ENCODE data around the gene TBC1D2. TPM values are rescaled to one million over a fixed set of nuclear protein-coding genes. Genes with fewer than 3 reads are reported as not detected.

TBC1D2 gene, protein sequence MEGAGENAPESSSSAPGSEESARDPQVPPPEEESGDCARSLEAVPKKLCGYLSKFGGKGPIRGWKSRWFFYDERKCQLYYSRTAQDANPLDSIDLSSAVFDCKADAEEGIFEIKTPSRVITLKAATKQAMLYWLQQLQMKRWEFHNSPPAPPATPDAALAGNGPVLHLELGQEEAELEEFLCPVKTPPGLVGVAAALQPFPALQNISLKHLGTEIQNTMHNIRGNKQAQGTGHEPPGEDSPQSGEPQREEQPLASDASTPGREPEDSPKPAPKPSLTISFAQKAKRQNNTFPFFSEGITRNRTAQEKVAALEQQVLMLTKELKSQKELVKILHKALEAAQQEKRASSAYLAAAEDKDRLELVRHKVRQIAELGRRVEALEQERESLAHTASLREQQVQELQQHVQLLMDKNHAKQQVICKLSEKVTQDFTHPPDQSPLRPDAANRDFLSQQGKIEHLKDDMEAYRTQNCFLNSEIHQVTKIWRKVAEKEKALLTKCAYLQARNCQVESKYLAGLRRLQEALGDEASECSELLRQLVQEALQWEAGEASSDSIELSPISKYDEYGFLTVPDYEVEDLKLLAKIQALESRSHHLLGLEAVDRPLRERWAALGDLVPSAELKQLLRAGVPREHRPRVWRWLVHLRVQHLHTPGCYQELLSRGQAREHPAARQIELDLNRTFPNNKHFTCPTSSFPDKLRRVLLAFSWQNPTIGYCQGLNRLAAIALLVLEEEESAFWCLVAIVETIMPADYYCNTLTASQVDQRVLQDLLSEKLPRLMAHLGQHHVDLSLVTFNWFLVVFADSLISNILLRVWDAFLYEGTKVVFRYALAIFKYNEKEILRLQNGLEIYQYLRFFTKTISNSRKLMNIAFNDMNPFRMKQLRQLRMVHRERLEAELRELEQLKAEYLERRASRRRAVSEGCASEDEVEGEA
- total RNA-seq (2022) (58.4 and 62.7 TPM in 2 replicates), Bru-seq, nascent RNA (percentile 85 among the genes with signal in this experiment), BruChase-seq, experiment 1, labeled RNA remaining after a 6-hour chase (percentile 78 among the genes with signal in this experiment), BruChase-seq, experiment 2, labeled RNA remaining after a 2-hour chase (percentile 81 among the genes with signal in this experiment)
- long read RNA-seq, transcript TBC1D2-201 (12 exons, 3,046 nt) = minor isoform, 7 of 348 reads
- long read RNA-seq, transcript TBC1D2-203 (13 exons, 3,174 nt) = minor isoform, 6 of 348 reads
- long read RNA-seq, transcript TBC1D2-205 (13 exons, 3,349 nt) = major isoform, 138 of 348 reads
- long read RNA-seq, partial matches to known transcripts = 21 of 348 reads
- long read RNA-seq, other reads (novel, unspliced or antisense) = 170 of 348 reads

DNA sequence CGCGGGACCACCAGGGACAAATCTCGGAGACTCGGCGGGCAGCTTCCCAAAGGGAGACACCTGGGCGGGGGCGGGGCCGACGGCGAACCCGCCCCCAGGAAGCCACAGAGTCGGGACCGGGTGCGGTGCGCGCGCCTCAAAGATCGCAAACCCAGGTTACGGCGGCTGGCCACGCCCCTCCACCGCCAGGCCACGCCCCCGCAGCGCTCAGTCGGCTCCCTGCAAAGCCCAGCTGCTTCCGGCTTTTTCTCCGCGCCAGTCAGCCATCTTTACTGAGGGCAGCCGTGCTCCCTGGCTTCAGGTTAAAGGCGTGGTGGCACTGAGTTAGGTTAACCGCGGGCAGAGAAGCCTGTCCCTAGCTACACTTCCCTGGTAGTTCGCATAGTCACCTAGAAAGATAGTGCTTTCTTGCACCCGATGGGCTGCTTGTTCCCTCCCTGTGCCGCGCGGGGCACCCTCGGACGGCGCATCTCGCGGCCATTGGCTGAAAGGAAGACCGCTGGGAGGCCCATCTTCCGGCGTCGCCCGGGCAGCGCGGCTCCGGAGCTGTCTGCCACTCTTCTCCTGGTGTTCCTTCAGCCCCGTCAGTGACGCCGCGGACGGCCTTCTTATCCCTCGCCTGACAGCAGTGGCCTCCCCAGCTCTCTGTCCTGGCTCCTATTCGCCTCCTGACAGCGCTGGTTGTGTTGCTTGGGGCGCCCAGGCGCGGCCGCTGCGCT lies at the start of gene TBC1D2:
Gene TBC1D2, minus strand, starts transcription at position 72 of the 719 bp plus-strand sequence. CDS start 108 bp downstream, outside the sequence.
- peak; percentile 94 for DNase-seq (ENCODE audit: unreplicated experiment)
- Mint-ChIP-seq H3K27ac (ENCODE audit: low read depth, unreplicated experiment) (peak within 1 kb of the TSS; percentile 98), H3K36me3 (ENCODE audit: insufficient read depth, unreplicated experiment) (no peaks in the 10 kb centered on the region), H3K9me3 (ENCODE audit: unreplicated experiment) (no peaks in the 10 kb centered on the region), H3K4me3 (ENCODE audit: unreplicated experiment) (peak within 1 kb of the TSS; percentile 96), H3K27me3 (ENCODE audit: insufficient read depth, unreplicated experiment) (no peaks in the 10 kb centered on the region), H3K4me1 (ENCODE audit: insufficient read depth, unreplicated experiment) (peaks cover 42% of the 10 kb centered on the region)
- POLR2A ChIA-PET = interaction anchor here (0.5 to 5.5 kb wide), 31 partner anchors 8 to 1196 kb away, joined by 3 to 91 read pairs (median 6); partner anchors contain the start of genes ANP32B, CORO2A, NANS and NCBP1
- TF ChIP-seq, protein P1, sequence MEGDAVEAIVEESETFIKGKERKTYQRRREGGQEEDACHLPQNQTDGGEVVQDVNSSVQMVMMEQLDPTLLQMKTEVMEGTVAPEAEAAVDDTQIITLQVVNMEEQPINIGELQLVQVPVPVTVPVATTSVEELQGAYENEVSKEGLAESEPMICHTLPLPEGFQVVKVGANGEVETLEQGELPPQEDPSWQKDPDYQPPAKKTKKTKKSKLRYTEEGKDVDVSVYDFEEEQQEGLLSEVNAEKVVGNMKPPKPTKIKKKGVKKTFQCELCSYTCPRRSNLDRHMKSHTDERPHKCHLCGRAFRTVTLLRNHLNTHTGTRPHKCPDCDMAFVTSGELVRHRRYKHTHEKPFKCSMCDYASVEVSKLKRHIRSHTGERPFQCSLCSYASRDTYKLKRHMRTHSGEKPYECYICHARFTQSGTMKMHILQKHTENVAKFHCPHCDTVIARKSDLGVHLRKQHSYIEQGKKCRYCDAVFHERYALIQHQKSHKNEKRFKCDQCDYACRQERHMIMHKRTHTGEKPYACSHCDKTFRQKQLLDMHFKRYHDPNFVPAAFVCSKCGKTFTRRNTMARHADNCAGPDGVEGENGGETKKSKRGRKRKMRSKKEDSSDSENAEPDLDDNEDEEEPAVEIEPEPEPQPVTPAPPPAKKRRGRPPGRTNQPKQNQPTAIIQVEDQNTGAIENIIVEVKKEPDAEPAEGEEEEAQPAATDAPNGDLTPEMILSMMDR (IDR thresholded peaks at IDR 0.05; ENCODE audit: unreplicated experiment) = no peak
- CTCF ChIA-PET = interaction anchor here (0.6 to 6.5 kb wide), 22 partner anchors 9 to 519 kb away, joined by 3 to 61 read pairs (median 4); no protein-coding TSS in a partner anchor
- TSS peak; percentile 17 for BruUV-seq (replicated peaks)
- intact Hi-C loops (cut with micrococcal nuclease) = loop anchor here (1.0 to 5.0 kb wide), 2 partner anchors 32 to 198 kb away; partner anchors contain the start of gene NANS

DNA sequence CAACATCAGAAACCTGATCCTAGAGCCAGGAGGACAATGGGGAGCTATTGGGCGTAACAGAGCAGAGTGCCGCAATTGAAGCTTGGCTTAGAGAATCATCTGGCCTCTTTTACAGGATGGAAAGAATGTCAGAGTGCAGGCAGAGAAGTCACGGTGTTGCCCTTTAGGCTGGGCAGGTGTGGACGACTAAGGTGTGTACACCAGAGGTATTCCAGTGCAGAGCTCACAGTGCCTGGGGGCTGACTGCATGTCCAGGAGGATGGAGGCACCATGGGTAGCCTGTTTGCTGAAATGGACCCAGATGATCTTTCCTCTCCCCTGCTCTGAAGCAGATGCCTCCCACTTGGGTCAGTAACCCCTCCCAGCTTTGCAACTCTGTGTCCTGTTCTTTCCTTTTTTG lies 48.9 kb upstream of the TBC1D2 start:
- peaks cover 13% of the 10 kb centered on the region for H3K4me1 Mint-ChIP-seq (ENCODE audit: insufficient read depth, unreplicated experiment)
- H3K27ac Mint-ChIP-seq (ENCODE audit: low read depth, unreplicated experiment) = no peak overlapping the region
- TF ChIP-seq, protein P1 (IDR thresholded peaks at IDR 0.05; ENCODE audit: unreplicated experiment) = no peak
- ChIA-PET CTCF (interaction anchor here (0.5 to 3.3 kb wide), 6 partner anchors 11 to 837 kb away, joined by 3 to 22 read pairs (median 4); no protein-coding TSS in a partner anchor), POLR2A (interaction anchor here (1.7 kb wide), 1 partner anchor 8 kb away, joined by 4 read pairs; no protein-coding TSS in a partner anchor)
- no peak for DNase-seq (ENCODE audit: unreplicated experiment)
- intact Hi-C loops (cut with micrococcal nuclease) = no loop called here
- no peaks in the 10 kb centered on the region for H3K27me3 Mint-ChIP-seq (ENCODE audit: insufficient read depth, unreplicated experiment)
- BruUV-seq (replicated peaks) = no TSS peak
- no peaks in the 10 kb centered on the region for H3K36me3 Mint-ChIP-seq (ENCODE audit: insufficient read depth, unreplicated experiment)
- H3K9me3 Mint-ChIP-seq (ENCODE audit: unreplicated experiment) = no peaks in the 10 kb centered on the region
- no peak overlapping the region for H3K4me3 Mint-ChIP-seq (ENCODE audit: unreplicated experiment)

DNA sequence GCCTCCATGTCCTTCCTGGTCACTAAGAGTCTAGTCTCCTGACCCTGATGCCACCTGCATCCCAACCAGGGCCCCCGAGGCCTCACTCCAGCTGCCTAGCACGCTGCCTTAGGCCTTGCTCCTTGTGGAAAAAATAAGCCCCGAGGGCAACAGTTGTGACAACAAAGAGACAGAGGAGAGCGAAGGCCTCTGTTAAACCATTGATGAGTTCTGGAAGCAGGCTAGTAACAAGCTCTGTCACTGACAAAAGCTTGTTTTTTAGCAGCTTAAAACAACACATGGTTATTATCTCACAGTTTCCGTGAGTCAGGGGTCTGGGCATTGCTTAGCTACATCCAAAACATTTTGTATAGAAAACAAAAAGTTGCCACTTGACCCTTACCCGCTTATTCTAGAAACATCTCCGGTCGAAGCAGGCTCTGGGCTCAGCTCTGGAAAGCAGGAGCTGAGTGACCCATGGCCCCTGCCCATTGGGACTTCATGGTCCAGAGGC lies 48.2 kb upstream of the TBC1D2 start:
- no peak for DNase-seq (ENCODE audit: unreplicated experiment)
- H3K4me1 Mint-ChIP-seq (ENCODE audit: insufficient read depth, unreplicated experiment) = peaks cover 13% of the 10 kb centered on the region
- BruUV-seq (replicated peaks) = no TSS peak
- H3K27me3 Mint-ChIP-seq (ENCODE audit: insufficient read depth, unreplicated experiment) = no peaks in the 10 kb centered on the region
- CTCF ChIA-PET = interaction anchor here (0.6 to 3.3 kb wide), 3 partner anchors 11 to 881 kb away, joined by 3 to 22 read pairs (median 5); no protein-coding TSS in a partner anchor
- no peaks in the 10 kb centered on the region for H3K36me3 Mint-ChIP-seq (ENCODE audit: insufficient read depth, unreplicated experiment)
- intact Hi-C loops (cut with micrococcal nuclease) = no loop called here
- H3K27ac Mint-ChIP-seq (ENCODE audit: low read depth, unreplicated experiment) = no peak overlapping the region
- H3K4me3 Mint-ChIP-seq (ENCODE audit: unreplicated experiment) = no peak overlapping the region
- TF ChIP-seq, protein P1 (IDR thresholded peaks at IDR 0.05; ENCODE audit: unreplicated experiment) = no peak
- no peaks in the 10 kb centered on the region for H3K9me3 Mint-ChIP-seq (ENCODE audit: unreplicated experiment)
- POLR2A ChIA-PET = interaction anchor here (1.0 to 1.7 kb wide), 2 partner anchors 9 to 47 kb away, joined by 3 to 4 read pairs; no protein-coding TSS in a partner anchor
